Glutamatergic neuron (in vitro differentiated cells): ENCODE results near the gene FBLN2. TPM values are rescaled to one million over a fixed set of nuclear protein-coding genes. Genes with fewer than 3 reads are reported as not detected.

Experiments used
- DNase-seq: peaks from one replicate; pipeline ENCODE4 v3.0.0; 2022
- H3K27ac Mint-ChIP-seq: one replicate; pipeline ENCODE4 v1.8.0; 2020; ENCODE audit warnings: mild to moderate bottlenecking, mixed read lengths, inconsistent platforms; ENCODE audit not compliant: unreplicated experiment
- H3K27me3 Mint-ChIP-seq: one replicate; pipeline ENCODE4 v1.8.0; 2020; ENCODE audit warnings: mild to moderate bottlenecking, moderate library complexity, mixed read lengths, inconsistent platforms; ENCODE audit not compliant: unreplicated experiment
- H3K36me3 Mint-ChIP-seq: one replicate; pipeline ENCODE4 v1.8.0; 2020; ENCODE audit warnings: mild to moderate bottlenecking, mixed read lengths, inconsistent platforms; ENCODE audit not compliant: unreplicated experiment
- H3K4me1 Mint-ChIP-seq: one replicate; pipeline ENCODE4 v1.8.0; 2020; ENCODE audit warnings: mild to moderate bottlenecking, low read depth, mixed read lengths, inconsistent platforms; ENCODE audit not compliant: unreplicated experiment
- H3K4me3 Mint-ChIP-seq: one replicate; pipeline ENCODE4 v1.8.0; 2020; ENCODE audit warnings: mild to moderate bottlenecking, mixed read lengths, inconsistent platforms; ENCODE audit not compliant: unreplicated experiment
- H3K9me3 Mint-ChIP-seq: one replicate; pipeline ENCODE4 v1.8.0; 2020; ENCODE audit warnings: mild to moderate bottlenecking, moderate library complexity, mixed read lengths, inconsistent platforms; ENCODE audit not compliant: unreplicated experiment
- total RNA-seq: library from RNA; stranded (reverse); fragmentation: NEBNext Ultra II Directional; extraction: Animal tissue kit (Norgen Biotek cat#: 25700); gene quantifications from one replicate; pipeline ENCODE4 v1.2.1, GENCODE V29; 2021; ENCODE audit not compliant: unreplicated experiment
- TF ChIP-seq, protein P1 (sequence below): fragments of 200-600 bp; sonication (generic); IDR thresholded peaks from one replicate; pipeline ENCODE4 v1.5.0; 2021; ENCODE audit not compliant: partially characterized antibody, unreplicated experiment

Gene FBLN2
- total RNA-seq, 1 donor from 2014 or later = 2.1 TPM

DNA sequence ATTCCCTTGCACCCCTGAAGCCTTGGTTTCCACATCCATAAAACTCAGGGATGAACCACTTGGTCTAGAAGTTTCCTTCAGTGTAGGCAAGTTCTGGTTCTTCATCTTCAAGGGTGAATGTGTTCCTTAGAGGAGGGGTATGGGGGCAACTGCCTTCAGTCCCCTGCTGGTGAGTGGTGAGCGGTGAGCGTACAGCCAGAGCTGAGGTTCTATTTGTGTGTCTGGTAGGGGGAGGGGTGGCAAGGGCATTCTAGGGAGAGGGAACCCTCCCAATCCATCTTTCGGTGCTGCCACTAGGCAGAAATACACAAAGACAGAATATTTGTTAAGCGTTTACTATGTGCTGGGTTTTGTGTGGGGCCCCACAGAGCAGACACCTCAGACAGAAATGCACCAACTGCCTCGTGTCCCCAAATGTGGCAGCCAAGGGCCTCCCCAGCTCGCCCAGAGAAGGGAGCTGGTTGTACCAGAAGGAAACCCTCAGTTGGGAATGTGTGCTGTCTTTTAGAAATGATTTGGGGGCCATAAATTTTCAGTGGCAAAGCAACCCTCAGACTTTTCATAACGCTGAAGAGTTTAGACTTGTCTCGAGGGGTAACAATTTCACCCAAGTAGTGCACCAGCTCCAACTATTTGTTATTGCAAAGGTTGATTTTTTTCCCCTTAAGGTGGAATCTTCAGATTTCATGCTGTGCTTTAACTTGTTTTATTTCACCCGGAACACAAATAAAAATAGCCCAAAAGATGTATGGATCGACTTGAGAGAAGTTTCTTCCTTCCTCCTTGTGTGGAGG lies 137.6 kb downstream of the FBLN2 start:
- H3K4me3 Mint-ChIP-seq = no peak overlapping the region
- H3K4me1 Mint-ChIP-seq = no peaks in the 10 kb centered on the region
- peaks cover 7% of the 10 kb centered on the region for H3K9me3 Mint-ChIP-seq
- H3K27ac Mint-ChIP-seq = no peak overlapping the region
- DNase-seq = no peak
- H3K36me3 Mint-ChIP-seq = no peaks in the 10 kb centered on the region
- TF ChIP-seq, protein P1, sequence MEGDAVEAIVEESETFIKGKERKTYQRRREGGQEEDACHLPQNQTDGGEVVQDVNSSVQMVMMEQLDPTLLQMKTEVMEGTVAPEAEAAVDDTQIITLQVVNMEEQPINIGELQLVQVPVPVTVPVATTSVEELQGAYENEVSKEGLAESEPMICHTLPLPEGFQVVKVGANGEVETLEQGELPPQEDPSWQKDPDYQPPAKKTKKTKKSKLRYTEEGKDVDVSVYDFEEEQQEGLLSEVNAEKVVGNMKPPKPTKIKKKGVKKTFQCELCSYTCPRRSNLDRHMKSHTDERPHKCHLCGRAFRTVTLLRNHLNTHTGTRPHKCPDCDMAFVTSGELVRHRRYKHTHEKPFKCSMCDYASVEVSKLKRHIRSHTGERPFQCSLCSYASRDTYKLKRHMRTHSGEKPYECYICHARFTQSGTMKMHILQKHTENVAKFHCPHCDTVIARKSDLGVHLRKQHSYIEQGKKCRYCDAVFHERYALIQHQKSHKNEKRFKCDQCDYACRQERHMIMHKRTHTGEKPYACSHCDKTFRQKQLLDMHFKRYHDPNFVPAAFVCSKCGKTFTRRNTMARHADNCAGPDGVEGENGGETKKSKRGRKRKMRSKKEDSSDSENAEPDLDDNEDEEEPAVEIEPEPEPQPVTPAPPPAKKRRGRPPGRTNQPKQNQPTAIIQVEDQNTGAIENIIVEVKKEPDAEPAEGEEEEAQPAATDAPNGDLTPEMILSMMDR = no peak
- H3K27me3 Mint-ChIP-seq = peaks cover 9% of the 10 kb centered on the region

- Mint-ChIP-seq H3K27me3 (peaks cover 8% of the 10 kb centered on the region), H3K4me3 (no peak overlapping the region), H3K4me1 (no peaks in the 10 kb centered on the region), H3K36me3 (no peaks in the 10 kb centered on the region), H3K27ac (no peak overlapping the region), H3K9me3 (peaks cover 2% of the 10 kb centered on the region)
- TF ChIP-seq, protein P1 = no peak
- no peak for DNase-seq
Observed at GRCh38 chr3:13687517-13687943, 138.6 kb downstream of the FBLN2 start.

Other genes starting within 250 kb of the FBLN2 start
- gene NUP210, start 128.8 kb upstream of the FBLN2 start, total RNA-seq = 2.4 TPM
- gene HDAC11, start 68.8 kb upstream of the FBLN2 start, total RNA-seq = 19.8 TPM